Amygdala (tissue), 56 donors: ENCODE results near the gene PSD4.

Experiments
- DNase-seq, 56 donors: peaks; one replicate each; lab custom pipeline; 2025; lab: John Stamatoyannopoulos, UW

Gene PSD4

GRCh38 chr2:113200736-113201490, 27.1 kb downstream of the PSD4 start:
- no peak for DNase-seq

DNA sequence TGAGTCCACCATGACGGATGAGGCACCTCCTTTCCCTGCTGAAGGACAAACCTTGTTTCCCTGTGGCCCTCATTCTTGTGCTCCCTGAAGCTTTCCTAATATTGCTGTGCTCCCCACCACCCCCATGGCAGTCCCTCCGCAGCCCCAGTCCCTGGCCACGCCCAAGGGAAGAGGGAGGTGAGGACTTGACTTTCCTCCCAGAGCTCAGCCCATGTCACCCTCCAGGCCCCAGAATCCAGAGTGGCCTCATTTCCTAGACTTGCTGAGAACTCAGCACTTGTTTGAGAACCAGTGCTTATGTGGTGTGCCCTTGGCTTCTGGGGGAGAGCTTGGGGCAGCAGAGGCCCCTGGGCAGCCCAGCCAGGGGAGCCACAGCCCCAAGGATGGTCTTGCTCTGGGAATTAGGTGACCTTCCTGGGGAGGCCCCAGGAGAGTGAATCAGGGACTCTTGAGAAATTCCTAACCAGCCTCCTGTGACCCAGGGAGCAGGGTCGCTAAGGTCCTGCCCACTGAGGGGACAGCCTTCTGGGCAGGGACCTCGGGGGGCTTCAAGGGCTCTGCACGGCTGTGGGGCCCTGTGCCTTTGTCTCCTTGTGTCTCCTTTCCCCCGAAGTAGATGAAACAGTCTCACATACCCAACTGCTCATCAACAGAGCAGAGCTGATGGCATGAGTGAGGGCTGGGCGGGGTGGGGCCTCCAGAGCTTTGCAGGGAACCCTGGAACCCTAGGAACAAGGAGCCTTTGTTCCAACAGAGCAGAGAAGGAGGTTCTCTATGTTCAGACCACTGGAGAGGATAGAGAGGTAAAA, 27.9 kb downstream of the PSD4 start:
- peak in 1 of 56 donors; percentile 14 for DNase-seq

GRCh38 chr2:113202305-113203216, 28.8 kb downstream of the PSD4 start:
- DNase-seq: peak in 20 of 56 donors; percentile 12 to 61 (median 38)

GRCh38 chr2:113203217-113203530, 29.4 kb downstream of the PSD4 start:
- no peak for DNase-seq

GRCh38 chr2:113203901-113204519, 30.2 kb downstream of the PSD4 start:
- DNase-seq: peak in 46 of 56 donors; percentile 4 to 79 (median 42)

DNA sequence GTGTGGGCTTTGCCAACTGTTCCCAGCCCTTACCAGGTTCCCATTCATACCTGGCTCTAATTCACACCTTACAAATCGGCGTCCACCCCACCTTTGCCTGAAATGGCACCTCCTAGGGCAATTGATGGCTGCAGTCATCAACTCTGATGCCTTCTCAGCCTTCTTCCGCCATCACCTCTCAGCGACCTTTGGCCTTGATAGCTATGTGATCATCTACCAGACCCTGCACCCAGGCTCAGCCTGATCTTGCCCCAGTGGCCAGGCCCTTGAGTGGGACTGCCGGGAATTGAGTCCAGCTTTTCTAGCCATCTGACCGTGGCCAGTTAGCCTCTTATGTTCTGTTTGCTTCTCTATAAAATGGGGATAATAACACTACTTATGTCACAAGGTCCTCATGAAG, 32.5 kb downstream of the PSD4 start:
- no peak for DNase-seq

DNA sequence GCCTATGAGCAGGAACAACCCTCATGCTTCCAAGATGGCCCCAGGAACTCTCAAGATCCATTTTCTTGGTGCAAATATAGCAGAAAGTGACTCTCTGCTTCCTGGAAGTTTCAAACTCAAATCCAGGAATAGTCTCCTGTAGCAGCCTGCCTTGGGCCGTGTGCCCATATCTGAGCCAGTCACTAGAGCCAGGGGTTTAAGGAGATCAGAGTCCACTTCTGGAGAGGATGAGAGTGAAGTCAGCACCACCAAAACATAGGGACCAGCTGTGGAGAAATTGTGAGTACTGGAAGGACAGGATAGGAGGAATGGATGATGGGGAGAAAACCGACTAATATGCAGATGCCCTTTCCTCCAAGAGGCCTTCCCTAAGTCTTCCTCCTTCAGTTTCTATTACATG, 33.2 kb downstream of the PSD4 start:
- DNase-seq: no peak

GRCh38 chr2:113208396-113208795, 34.6 kb downstream of the PSD4 start:
- no peak for DNase-seq

DNA sequence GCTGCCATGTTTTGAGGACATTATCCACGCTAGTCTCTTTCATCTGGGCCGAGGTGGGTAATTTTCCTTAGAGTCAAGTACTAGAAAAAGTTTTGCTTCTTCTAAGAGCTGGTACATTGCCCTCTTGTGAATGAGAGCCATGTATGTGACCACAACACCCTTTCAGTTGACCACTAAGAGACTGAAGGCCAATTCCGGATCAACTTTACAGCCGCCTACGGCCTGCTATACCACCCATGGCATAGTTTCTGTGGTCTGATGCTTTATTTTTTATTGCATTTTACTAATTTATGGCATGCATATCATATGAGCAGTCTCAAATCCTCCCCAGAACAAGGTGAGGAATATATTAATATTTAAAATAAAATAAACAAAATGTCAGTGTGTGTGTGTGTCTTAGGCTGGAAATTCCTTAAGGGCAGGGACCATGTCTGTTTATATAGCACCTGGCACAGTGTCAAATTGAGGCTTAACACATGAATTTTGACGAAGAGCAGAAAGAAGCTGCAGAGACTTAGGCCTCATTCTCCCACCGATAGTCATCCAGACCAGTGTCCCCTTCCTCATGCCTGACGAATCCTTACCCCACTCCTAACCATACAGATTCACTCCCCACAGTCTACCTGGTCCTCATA, 35.4 kb downstream of the PSD4 start:
- no peak for DNase-seq

DNA sequence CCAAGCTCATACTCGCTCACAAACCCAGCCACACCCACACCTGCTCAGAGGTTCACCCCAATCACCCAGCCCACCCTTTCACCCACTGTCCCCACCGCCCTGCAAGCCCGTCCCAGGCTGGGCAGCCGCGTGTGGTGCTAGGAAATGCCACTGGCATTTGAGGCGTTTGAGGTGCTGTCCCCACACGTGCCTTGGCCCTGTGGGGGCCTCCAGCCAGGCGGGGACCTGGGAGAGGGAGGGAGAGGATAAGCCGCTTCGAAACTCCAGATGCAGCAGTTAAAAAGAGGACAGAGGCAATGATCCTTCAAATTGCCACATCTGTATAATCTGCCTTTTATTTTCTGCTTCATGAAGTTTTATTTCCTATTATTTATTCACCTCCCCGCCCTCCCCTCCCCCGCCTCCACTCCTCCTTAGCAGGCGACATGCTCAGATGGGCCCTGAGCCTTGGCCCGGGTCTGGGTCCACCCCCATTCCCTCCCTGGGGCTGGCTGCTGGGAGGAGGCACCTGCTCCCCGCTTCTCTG, 35.9 kb downstream of the PSD4 start:
- no peak for DNase-seq

DNA sequence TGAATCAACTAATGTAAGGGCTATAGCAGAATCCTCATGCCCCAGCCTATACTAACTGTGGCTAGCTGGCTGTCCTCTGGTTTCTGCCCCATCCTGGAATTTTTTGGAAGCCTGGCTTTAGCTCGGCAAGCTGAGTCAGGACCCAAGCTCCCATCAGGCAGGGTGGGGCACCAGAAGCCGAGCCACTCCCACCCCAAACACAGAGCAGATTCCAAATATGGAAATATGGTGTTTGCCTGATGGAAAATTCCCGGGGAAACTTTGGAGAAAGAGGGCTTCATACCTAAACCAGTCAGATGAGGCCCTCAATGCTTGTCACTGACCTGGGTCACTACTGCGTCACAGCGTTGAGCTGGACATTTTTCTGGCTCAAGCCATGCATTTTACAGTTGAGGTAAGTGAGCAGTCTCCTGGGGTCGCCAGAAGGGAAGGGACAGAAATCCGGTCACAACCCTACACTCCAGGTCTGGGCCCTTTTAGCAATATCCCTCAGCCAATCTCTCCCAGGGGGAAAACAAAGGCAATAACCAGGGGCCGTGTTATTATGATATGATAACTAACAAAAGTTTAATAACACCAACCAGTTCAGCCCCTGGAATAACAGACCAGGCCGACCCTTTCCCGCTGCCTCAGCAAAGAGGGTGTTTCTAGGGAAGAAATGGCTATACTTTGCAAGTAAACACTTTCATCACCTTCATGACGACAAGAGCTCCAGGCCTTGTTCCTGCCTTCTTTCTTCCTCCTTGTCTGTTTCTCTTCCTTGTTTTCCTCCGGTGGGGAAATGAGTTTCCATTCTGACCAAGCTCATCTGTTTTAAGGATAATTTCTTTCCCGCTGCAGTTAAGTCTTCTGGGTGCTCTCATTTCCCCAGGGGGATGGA, 37.7 kb downstream of the PSD4 start:
- DNase-seq: no peak

DNA sequence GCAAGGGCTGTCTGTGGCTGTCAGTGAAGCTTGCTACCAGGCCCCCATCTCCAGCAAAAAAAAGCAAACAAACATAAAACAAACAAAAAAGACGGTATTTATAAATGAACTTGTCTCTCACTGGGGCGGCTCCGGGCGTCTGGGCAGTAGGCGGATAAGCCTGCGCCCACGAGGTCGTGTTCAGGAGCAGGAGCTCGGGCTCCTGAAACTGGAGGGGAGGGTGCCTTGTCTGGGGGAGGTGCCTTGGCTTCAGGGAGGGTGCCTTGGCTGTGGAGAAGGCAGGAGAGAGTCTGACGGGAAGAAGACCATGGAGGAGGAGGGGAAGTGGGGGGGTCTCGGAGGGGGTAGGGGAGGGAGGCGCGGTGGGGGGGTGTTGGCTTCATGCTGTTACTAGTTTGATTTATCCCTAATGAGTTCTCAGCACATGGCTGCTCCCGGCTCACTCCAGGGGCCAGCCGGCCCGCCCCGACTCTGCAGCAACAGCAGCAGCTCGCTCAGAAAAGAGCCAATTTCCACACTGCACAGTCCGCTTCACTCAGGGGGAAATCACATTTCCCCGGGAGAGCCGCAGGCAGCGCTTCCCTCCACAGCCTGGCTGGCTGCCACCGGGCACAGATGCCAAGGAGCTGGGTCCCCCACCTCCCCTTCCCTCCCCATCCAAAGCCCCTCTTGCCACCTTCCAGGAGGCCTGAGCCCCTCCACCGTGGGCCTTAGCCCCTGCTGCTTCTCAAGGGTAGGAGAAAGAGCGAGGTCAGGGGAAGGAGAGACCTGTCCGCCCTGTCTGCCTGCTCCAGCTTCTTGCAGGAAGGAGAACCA, 38.7 kb downstream of the PSD4 start:
- DNase-seq: peak in 8 of 56 donors; percentile 12 to 40 (median 24)

DNA sequence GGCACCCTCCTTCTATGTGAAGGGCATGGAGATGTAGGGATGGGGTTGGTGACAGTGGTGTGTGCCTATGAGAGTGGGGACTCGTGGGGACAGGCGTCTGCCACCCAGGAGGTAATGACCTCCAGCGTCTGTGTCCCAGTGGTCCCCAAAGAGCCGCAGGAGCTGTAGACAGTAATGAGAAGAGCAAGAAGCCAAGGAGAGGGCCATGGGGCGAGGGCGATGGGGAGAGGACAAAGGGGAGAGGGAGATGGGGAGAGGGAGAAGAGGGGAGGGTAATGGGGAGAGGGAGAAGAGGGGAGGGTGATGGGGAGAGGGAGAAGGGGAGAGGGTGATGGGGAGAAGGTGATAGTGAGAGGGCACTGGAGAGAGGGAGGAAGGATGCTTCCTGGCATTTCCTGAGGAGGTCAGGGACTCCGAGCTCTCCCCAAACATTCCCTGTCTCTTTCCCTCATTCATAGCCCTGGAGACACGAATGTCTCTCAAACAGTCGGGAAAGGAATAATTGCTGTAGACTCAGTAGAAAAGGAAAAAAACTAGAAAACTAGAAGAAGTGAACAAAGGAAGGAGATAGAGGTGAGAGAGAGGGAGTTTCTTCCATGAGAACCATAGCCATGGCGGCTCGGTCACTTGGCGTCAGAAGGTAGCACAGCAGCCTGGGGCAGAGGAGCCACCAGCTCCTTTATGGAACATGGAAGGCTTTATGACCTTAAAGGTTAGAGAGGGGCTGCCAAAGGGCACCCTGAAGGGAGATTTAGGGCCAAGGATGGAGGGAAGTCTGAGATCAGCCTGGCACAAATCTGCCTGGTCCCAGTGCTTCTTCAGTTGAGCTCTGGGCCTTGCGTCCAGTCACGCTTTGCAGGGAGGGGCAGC, 39.5 kb downstream of the PSD4 start:
- no peak for DNase-seq

GRCh38 chr2:113214141-113214540, 40.4 kb downstream of the PSD4 start:
- DNase-seq: no peak

GRCh38 chr2:113215056-113215455, 41.3 kb downstream of the PSD4 start:
- DNase-seq: no peak

DNA sequence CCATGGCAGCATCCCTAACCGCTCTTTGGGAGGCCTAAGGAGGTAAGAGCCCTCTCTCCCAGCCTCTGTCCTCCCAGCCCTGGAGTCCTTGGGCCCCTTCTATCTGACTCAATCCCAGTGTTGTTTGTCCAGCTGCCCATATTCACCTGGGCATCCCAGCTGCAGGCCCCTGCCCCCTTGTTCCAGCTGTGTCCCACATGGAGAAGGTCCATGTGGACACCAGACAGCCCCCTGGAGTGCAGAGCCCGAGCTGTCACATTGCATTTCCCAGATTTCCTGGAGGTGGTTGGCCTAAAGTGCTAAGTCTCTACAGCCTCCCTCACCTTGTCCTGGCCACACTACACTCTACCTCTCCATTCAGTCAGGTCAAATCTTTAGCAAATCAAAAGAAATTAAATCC, 42.5 kb downstream of the PSD4 start:
- DNase-seq: no peak

GRCh38 chr2:113216891-113217454, 43.2 kb downstream of the PSD4 start:
- no peak for DNase-seq
